GM21529 (cell line): ENCODE data around the gene RORB.
A peak's percentile ranks its signal among the peaks of the same experiment; 100 is the strongest.

Experiments
- ATAC-seq: cut with Tn5 transposase; IDR thresholded peaks from one replicate; pipeline ENCODE4 v1.9.1; 2021; ENCODE audit not compliant: unreplicated experiment

The RORB gene

DNA sequence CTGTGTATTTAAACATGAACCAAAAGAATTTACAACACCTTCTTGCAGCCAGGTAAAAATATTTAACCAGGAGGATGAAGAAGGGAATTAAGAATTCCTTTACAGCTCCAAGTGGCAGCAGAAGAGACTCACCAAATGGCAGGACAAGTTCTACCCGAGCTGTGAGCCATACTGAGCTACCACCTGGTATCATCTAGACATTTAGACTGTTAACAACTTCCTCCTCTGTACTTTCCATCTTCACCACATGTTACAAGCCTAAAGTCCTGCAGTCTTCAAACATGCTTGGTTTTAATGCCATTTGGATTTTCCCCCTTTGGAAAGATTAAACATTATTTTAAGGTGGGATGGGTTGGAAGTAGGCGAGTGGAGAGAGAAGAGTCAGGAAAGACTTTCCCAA, 200.4 kb downstream of the RORB start:
- ATAC-seq: peak; percentile 69

DNA sequence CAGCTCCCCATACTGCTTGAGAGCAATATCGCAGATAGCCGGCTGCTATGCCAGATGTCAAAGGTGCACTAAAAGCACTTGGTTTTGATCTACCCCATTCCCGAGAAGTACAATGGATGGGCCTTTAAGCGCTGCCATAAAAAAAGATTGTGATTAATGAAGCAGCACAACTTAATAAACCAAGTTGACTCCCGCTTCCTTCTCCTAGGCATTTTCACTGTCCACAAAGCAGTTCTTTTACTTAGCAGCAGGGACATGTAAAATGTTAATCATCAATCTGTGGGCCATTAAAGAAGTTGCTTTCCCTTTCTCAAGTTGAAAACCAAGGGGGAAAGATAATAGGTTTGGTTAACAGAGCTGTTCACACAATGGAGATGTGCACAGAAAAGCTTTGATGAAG, 214.2 kb downstream of the RORB start:
- ATAC-seq: no peak

- ATAC-seq: no peak
Observed at GRCh38 chr9:74718709-74719108, 221.6 kb downstream of the RORB start.

GRCh38 chr9:74719306-74719705, 222.2 kb downstream of the RORB start:
- no peak for ATAC-seq

DNA sequence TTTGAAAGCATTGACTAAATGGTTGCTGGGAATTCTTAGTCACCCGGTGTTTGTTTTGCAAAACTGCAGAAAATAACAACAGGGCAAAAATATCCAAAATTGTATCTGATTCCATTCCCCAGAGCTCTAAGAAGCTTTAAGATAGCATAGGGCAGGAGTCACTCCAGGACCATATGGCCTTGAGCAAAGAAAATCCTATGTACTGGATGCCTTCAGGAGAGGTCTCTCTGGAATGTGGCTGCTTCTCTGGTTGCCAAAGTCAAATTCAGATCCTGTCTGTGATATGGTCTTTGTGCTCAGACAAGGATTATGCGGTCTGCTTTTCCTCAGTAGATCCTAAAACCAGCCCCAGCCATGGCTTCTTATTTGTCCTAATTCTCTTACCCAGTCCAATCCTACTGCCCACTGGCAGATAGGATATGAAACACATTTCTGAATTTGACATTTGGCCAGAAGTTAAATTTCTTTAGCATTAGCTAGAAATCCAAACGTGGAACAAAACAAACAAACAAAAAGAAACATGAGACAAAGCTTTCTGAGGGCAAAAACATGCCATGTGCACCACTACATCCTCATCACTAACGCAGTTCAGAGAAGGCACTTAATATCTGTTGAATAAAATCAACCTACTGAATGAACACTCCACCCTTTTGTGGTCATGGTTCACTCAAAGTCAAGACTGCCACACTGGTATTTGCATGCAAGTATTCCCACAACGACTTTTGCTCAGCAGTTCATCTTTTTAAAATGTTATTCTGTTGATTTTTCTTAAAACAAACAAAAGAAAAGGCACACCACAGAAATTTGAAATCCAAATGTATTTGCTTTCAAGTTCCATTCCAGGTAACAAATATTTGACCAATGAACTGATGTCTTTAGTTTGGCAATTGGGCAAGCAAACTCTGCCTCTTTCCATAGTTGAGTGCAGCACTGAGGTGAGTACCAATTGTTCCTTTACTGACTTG, 224.8 kb downstream of the RORB start:
- ATAC-seq: no peak

GRCh38 chr9:74724317-74724716, 227.2 kb downstream of the RORB start:
- no peak for ATAC-seq

DNA sequence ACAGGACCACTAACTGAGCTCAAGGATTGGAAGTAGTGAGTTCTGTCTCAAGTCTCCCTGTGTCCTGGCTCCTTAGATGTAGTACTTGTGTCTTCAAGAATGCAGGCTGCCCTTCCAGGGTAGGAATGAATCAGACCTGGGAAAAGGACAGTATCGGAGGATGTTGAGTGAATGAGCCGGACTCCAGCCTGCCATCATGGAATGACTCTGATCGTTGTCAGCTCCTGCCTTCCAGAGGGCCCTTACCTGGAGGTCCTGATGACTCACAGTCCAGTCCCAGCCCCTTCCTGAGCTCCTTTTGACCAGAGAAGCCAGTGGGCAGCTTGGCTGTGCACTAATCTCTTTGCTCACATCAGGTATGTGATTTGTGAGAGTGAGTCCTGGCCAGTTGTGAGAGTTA, 229.4 kb downstream of the RORB start:
- ATAC-seq: no peak

DNA sequence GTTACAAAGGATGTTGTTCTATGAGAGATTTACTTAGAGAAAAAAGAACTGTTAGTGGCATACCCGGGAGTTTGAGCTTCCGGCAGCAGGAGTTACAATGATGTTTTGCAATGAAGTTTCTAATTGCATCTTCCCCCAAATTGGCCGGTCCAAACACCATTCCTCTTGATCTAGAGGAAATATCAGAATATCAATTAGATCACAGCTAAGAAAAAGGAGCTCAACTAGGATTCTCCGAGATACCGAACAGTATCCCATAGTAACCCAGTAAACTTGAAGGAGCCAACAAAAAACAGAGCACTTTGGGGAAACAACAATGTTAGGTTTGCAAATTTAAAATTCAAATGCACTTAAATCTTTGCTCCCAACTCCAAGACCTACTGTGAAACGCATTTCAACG, 231.0 kb downstream of the RORB start:
- no peak for ATAC-seq

DNA sequence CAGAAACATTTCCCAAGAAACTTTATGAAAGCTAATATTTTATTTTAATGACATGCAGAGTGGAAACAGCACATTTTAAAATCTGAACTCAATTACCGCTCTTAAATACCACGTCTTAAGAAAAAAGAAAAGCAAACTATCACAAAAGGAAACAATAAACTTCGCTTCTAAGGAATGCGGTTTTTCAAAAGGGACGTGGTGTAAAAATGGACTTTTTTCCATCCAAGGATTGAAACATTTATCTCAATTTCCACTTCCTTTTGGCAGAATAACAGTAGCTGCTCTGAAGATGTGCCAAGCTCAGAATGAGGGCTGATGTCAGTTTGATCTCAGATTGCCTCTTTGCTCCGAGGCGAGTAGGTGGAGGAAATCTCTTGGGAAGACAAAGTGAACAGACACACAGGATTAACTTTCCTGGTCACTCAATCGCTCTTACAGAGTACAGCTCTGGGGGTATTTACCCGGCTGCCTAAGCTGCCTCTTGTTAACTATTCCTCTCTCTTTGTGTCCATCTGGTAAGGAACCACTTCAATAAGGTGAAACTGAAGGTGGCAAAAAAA, 232.1 kb downstream of the RORB start:
- ATAC-seq: no peak

DNA sequence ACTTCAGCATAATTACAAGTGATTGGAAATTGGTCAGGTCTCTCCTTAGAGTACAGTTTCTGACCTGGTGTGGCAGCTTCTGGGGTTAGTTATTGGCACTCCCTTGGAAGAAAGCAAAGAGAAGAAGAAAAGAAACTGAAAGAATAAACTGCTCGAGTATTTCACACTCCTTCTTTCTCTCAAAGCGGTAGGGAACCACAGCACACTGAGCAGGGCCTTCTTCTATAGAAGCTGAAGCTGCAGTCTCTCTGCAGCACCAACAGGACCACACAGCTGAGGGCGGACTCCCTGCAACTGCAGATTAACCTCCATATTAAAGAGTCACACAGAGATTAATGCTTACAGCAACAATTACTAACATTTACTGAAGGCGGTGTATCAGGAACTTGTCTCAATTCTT, 238.6 kb downstream of the RORB start:
- no peak for ATAC-seq

- no peak for ATAC-seq
Observed at GRCh38 chr9:74736646-74737045, 239.5 kb downstream of the RORB start.

GRCh38 chr9:74742191-74742790, 245.2 kb downstream of the RORB start:
- no peak for ATAC-seq
